Measurements from ENCODE around the gene MAOA.
"Not testable (repeated sequence)": the region's sequence is repeated elsewhere in the genome, so short reads cannot be mapped to it uniquely, and the experiment has no call there.

MAOA gene

GRCh38 chrX:43656005-43656494 lies at the start of gene MAOA:
MAOA (plus strand) TSS chrX:43656299; CDS start chrX:43656342, 43 bp downstream.
- DNase-seq (ENCODE audit: low read depth, low spot score), result no peak

GRCh38 chrX:43612400-43612799 lies 43.7 kb upstream of the MAOA start:
- DNase-seq (ENCODE audit: low read depth, low spot score), result no peak

DNA sequence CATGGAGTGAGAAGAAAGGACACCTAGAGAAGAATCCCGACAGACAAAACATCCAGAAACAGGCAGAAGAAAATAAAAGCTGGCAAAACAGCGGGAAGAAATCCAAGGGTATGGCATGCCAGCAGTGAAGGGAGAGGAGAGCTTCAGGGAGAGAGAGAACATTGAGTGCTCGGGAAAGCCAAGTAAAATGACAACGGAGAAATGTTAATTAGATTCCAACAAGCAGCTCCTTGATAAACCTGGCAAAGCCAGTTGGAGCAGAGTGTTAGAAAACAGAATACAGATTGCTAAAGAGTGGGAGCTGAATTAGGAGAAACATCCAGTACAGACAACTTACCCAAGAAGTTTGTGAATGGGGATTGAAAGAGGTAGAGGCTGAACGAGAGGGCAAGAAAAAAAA lies 40.4 kb upstream of the MAOA start:
- no peak for DNase-seq (ENCODE audit: low read depth, low spot score)

DNA sequence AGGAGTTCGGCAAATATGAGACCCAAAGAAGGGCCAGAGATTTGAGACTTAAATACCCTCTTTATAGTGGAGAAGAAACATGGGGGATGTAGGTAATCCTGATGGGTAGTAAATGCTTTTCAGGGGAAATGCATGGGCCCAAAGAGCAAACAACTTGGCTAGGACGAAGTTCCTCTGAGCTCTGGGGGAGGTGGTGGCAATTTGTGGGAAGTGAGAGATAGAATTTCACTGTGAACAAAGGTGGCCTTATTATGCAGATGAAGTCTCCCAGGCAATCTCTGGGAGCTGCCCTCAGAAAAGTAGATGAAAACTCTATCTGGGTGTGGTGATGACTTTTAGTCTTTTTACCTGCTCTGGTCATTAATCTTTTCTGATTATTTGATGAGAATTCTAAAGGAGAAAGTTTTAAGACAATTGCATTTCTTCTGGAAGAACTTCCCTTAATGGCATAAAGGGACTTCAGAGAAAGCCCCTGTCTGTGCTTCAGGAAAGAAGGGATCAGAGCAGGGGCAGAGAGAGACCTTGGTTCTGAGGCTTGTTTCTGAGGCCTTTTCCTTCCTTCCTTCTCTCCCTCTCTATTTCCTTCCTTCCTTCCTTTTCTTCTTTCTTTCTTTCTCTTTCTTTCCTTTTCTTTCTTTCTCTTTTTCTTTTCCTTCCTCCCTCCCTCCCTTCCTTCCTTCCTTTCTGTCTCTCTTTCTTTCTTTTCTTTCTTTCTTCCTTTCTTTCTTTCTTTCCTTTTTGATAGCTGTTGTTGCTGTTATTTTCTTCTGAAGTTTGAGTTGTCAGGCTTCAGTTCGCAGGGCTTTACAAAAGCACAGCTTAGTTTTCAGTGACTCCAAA lies 37.5 kb upstream of the MAOA start:
- no peak for DNase-seq (ENCODE audit: low read depth, low spot score)

GRCh38 chrX:43619861-43620260 lies 36.2 kb upstream of the MAOA start:
- DNase-seq (ENCODE audit: low read depth, low spot score), result not testable (repeated sequence)

DNA sequence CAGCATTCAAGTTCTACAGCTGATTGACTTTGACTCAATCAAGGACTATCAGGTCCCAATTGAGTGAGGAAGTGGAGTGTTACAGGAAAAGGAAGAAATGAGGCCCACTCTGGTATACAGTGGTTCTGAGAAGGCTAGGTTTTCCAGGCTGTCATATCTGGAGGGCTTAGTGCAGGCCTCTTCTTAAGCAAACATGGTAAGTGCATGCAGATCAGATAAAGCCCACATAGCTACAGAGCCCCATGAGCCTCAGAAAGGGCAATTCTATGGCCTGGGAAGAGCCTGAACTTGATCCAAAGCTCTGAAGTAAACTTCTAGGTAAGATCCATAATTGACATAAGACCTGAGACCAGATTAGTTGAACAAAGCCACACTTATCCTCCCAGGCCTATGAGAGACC lies 29.0 kb upstream of the MAOA start:
- DNase-seq (ENCODE audit: low read depth, low spot score), result no peak

DNA sequence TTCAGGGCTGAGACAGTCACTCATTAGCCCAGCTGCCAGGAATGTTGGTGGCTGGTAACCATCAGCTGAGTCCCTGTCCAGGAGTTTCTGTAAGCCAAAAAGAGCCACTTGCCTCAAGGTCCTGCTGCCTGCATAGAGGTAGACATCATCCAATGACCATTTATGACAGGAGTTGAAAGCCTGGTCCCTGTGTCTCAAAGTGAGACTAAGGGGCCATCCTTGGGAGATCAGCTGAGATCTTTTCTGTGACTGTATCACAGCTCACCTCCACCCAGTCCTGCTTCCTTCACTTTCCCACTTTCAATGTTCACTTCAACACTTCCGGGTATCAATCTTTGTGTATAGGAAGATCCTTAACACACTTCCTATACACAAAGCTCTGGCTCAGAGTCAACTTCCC lies 28.4 kb upstream of the MAOA start:
- DNase-seq (ENCODE audit: low read depth, low spot score), result no peak

DNA sequence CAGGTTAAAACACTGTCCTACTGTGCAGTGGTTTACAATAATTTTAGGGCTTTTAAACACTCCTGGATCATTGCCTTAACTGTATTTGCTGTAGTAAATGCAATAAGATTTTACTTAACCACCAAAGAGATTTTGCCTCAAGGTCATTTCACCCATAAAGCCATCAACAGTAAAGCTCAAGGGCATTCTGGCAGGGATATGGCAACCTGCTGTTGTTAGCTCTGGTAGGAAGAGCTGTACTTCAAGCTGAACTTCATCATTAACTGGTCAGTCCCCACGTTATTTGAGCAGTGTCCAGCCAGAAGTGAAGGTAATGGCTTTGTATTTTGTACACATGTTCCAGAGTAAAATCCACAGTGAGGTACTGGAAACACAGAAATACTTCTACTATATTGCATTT lies 26.9 kb upstream of the MAOA start:
- DNase-seq (ENCODE audit: low read depth, low spot score), result no peak

DNA sequence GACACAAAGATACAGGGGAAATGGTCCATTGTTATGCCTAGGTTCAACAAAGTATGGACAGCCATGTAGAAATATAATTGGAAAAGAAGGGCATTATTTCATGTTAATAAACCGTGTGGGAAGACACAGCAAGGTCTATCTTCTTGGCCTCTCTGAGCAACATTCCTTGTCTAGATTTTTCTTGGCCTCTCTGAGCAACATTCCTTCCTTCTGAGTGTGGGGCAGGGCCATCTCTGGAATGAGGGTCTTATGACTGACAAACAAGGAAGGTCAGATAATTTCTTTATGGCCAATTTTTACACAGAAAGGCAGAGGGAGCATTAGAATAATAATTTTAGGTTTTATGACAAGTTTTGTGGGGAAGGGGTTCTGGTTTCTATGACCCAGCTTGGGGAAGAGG lies 24.3 kb upstream of the MAOA start:
- no peak for DNase-seq (ENCODE audit: low read depth, low spot score)

- no peak for DNase-seq (ENCODE audit: low read depth, low spot score)
These were observed 23.0 kb upstream of the MAOA start for GRCh38 chrX:43633081-43633480.

- DNase-seq (ENCODE audit: low read depth, low spot score), result no peak
These were observed 22.3 kb upstream of the MAOA start for GRCh38 chrX:43633757-43634156.

DNA sequence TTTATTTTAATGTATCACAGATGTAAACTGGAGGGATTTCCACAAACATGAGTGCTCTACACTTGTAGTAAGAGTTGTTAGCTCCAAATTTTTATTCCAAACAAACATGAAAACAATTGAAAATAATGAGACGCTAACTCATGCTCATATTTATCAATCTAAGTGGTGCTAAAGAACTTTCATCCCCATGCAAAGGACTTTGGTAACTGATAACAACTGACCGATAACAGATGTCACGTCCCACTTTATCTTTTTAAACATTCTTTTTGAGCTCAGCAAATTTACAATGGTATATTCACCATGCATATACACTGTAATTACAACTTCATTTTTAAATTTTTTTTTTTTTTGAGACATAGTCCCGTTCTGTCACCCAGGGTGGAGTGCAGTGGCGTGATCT lies 15.6 kb upstream of the MAOA start:
- DNase-seq (ENCODE audit: low read depth, low spot score), result no peak

DNA sequence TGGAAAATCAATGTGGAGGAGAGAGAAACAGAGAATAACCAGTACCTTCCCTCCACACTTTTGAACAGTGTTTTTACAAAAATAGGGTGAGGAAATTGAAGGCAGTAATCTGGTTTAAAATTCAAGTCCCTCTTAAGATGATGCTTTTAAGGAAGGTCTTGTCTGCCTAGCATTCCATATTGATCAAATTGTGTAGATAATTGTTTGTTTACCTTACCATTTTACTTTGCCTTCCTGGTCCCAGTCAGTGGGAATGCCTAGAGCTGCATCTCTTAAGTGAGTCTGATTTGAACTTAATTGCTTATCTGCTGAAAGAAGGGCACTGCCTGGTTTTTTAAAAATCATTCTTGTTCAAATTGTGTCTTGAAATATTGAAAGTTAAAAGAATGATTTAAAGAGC lies 14.4 kb upstream of the MAOA start:
- DNase-seq (ENCODE audit: low read depth, low spot score), result no peak

- no peak for DNase-seq (ENCODE audit: low read depth, low spot score)
These were observed 12.9 kb upstream of the MAOA start for GRCh38 chrX:43643201-43643600.

DNA sequence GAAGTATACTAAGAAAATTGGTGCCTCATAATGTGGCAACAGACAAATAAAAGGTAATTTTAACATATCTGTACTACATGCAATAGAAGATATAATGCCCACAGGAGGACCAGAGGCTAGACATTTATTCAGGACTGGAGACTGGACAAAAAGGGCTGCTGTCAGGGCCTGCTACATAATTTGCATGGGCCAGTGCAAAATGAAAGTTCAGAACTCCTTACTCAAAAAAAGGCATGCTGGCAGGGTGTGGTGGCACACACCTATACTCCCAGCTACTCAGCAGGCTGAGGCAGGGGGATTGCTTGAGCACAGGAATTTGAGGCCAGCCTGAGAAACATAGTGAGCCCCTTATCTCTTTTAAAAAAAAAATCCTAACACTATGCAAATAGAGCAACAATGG lies 12.4 kb upstream of the MAOA start:
- DNase-seq (ENCODE audit: low read depth, low spot score), result no peak

- DNase-seq (ENCODE audit: low read depth, low spot score), result no peak
These were observed 11.9 kb upstream of the MAOA start for GRCh38 chrX:43644124-43644701.

GRCh38 chrX:43646800-43647199 lies 9.3 kb upstream of the MAOA start:
- DNase-seq (ENCODE audit: low read depth, low spot score), result no peak

GRCh38 chrX:43654431-43655150 lies 1.5 kb upstream of the MAOA start:
- peak; percentile 80 for DNase-seq (ENCODE audit: low read depth, low spot score)

GRCh38 chrX:43655151-43656004 lies 721 bp upstream of the MAOA start:
- DNase-seq (ENCODE audit: low read depth, low spot score), result no peak

- no peak for DNase-seq (ENCODE audit: low read depth, low spot score)
These were observed 1.6 kb downstream of the MAOA start for GRCh38 chrX:43657671-43658070.

GRCh38 chrX:43661521-43662240 lies 5.6 kb downstream of the MAOA start:
- no peak for DNase-seq (ENCODE audit: low read depth, low spot score)

Data from brain pericyte (primary cell).